Ecto neural progenitor cell (in vitro differentiated cells): ENCODE measurements around the gene ABCB11.
"Not testable (repeated sequence)": the region's sequence is repeated elsewhere in the genome, so short reads cannot be mapped to it uniquely, and the experiment has no call there.

Experiments used
- DNase-seq: peaks from one replicate; pipeline ENCODE4 v3.0.0-alpha.2; 2018; ENCODE audit warnings: low spot score

Gene ABCB11

DNA sequence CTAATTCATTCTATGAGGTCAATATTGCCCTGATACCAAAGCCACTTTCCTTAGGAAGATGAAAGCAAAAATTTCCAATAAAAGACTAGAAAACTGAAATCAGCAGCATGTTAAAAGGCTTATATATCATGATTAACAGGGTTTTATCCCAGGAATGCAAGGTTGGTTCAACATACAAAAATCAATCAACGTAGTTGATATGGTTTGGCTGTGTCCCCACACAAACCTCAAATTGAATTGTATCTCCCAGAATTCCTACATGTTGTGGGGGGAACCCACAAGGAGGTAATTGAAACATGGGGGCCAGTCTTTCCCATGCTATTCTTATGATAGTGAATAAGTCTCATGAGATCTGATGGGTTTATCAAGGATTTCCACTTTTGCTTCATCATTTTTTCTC, 11.7 kb upstream of the ABCB11 start:
- no peak for DNase-seq

GRCh38 chr2:169041594-169041993, 10.5 kb upstream of the ABCB11 start:
- no peak for DNase-seq

- no peak for DNase-seq
These were observed 8.6 kb upstream of the ABCB11 start for GRCh38 chr2:169039702-169040101.

- DNase-seq: no peak
These were observed 7.2 kb upstream of the ABCB11 start for GRCh38 chr2:169038338-169038757.

DNA sequence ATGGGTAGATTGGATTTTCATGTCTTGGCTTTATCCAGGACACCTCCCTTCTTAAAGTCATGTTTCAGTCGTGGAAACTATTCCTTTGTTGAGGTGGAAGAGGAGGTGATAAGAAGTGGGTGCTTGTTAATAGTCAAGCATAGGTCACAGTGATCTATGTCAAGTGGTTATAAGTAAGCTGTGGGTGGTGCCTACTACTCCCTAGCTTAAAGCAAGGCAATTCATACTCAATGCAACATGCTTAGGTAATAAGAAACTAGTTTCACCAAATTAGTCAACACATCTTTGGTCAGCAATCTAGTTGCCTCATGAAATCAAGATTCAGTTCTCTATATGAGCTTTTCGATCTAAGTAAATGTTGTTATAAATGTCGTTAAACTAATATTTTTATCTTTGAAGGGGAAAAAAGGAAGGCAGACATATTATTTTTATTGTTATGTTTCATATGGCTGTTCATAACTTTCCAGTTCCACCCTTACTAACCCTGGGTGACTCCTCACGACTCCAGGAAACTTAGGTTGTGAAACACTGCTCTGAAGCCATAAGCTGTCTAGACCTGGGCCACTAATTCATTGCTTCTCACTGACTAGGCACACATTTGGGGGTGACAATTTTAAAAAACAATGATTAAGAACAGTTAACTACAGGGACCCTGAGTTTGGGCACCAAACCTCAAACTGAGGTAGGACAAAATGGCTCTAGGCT, 5.8 kb upstream of the ABCB11 start:
- DNase-seq: no peak

- no peak for DNase-seq
These were observed 4.8 kb upstream of the ABCB11 start for GRCh38 chr2:169035887-169036286.

GRCh38 chr2:169034984-169035544, 3.9 kb upstream of the ABCB11 start:
- no peak for DNase-seq

- no peak for DNase-seq
These were observed 3.1 kb upstream of the ABCB11 start for GRCh38 chr2:169034256-169034655.

DNA sequence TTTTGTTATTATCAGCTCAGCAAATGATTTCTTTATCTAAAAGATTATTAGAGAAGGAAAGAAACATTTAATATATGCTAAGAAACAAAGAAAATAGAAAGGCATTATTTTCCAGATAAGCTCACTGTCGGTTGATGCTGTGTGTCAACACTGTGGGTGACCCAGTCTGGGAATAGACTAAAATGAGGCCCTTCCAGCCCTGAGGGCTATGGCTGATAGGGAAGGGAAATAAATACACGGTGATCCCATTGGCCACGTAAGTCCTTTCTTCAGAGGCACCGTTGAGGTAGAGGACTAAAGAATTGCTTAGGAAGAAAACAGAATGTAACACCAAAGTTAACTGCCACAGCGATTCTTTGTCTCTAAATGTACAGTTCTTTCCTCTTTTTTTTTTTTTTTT, 1.8 kb downstream of the ABCB11 start:
- no peak for DNase-seq

DNA sequence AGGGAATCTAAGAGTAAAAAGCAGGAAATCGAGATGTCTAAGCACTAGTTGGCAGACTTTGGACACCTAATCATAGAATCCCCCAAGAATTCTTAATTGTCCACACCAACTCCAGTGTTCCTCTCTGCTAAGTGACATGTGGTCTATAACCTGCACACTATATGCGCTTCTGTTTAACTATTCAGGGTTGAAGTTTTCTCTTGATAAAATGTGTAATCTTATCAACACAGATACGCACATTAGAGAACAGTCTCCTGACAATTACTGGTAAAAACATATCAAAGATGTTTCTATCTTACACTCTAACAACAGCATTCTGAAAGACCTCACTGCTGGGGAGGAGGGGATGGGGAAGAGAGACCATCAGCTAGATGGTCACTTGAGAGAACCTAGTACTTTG, 3.9 kb downstream of the ABCB11 start:
- DNase-seq: no peak

- no peak for DNase-seq
These were observed 5.1 kb downstream of the ABCB11 start for GRCh38 chr2:169026056-169026455.

DNA sequence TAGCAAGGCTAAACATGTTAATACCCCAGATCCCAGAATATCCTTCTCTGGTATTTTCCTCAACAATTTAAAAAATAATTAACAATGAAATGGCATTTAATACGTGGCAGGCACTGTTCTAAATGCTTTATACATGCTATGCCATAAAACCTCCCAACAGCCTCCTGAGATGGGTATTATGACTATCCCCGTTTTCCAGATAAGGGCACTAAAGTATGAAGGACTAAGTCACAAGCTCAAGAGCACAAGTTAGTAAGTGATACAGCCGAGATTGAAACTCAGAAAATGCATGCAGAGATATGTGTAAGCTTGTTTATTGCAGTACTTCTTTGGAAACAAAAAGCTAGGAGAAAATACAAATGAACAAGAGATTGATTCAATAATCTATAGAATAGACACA, 8.0 kb downstream of the ABCB11 start:
- DNase-seq: no peak

GRCh38 chr2:169018390-169018789, 12.7 kb downstream of the ABCB11 start:
- DNase-seq: no peak

DNA sequence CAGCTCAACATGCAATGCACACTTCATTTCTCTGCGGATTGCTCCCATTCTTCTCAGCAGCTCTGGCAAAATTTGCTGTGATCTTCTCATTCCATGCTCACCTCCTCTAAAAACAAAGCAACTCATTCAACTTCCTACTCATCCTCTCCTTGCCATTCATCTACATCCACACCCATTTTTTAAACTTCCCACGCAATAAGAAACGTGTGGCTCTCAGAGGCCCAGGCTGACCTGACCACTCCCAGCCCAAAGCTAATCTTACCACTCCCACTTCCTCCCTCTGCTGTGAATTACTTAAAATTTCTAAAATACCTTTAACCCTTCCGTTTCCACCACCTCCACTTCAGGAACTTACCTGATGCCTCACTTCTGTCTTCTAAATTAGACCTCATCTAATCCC, 15.2 kb downstream of the ABCB11 start:
- no peak for DNase-seq

DNA sequence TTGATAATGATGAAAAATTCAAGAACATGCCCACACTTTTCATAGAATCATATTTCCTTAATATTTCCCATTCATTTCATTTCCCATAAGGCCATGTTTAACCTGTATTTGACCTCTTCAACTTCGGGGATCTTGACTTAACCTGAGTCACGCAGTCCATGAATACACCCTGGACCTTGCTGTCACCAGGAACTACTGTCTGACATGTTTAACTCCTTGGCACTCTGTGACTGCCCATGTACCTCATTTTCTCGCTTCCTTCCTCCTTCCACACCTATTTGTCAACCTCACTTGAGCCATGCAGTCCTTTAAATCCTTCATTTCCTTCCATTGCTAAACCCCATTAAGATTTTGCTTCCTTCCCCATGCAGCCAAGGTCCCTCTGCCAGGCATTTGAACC, 16.3 kb downstream of the ABCB11 start:
- no peak for DNase-seq

- no peak for DNase-seq
These were observed 17.5 kb downstream of the ABCB11 start for GRCh38 chr2:169013628-169014026.

- no peak for DNase-seq
These were observed 18.1 kb downstream of the ABCB11 start for GRCh38 chr2:169012812-169013627.

DNA sequence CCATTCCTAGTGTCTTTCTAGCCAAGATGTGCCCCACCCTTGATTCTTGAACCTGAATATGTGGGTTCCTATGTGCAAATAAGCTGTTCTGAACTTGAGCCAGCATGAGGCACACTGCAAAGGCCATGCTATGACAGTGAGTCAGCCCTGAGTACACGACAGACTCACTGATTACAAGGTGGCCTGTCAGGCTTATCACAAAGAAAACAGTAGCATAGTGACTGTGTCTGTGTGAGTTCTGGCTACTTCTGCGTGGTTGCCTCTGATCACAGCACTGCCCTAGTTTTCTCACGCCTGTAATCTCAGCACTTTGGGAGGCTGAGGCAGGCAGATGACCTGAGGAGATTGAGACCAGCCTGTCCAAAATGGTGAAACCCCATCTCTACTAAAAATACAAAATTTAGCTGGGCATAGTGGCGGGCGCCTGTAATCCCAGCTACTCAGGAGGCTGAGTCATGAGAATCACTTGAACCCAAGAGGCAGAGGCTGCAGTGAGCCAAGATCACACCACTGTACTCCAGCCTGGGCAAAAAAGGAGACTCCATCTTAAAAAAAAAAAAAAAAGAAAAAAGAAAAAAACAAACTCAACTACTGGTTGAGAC, 18.8 kb downstream of the ABCB11 start:
- DNase-seq: not testable (repeated sequence)

- no peak for DNase-seq
These were observed 19.4 kb downstream of the ABCB11 start for GRCh38 chr2:169011698-169012097.

DNA sequence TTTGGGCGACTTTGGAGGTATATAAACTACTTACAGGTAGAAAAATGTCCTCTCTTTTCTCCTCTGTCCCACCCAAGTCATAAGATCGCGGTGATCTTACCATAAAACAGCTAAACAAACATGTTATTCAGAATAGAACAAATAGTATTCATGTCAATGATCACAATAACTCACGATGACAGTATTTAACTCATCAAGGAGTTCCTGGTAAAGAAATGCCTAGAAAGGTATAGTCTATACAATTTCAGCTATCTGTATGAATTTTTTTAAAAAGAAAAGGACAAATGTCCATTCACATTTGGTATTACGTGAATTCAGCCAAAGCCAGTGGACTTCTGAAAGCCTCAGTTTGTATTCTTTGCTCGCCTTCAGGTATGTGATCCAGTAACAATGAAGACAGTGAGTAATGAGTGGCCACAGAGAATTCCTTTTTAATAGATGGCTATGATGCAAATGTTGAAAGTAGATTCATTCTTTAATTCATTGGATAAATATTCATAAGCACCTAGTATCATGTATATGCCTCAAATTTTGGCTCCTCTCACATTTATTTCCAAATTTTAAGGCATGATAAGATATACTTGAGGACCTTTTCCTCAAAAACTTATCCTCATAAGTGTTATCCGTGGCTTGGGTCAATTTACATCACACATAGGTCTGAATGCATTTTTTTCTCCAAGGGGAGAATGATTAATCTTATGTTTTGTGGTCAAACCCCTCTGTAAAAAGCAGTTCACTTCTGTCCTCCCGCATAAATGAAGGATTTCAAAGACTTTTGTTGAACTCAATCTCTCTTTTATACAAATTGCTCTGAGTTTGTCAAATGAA, 20.3 kb downstream of the ABCB11 start:
- no peak for DNase-seq

DNA sequence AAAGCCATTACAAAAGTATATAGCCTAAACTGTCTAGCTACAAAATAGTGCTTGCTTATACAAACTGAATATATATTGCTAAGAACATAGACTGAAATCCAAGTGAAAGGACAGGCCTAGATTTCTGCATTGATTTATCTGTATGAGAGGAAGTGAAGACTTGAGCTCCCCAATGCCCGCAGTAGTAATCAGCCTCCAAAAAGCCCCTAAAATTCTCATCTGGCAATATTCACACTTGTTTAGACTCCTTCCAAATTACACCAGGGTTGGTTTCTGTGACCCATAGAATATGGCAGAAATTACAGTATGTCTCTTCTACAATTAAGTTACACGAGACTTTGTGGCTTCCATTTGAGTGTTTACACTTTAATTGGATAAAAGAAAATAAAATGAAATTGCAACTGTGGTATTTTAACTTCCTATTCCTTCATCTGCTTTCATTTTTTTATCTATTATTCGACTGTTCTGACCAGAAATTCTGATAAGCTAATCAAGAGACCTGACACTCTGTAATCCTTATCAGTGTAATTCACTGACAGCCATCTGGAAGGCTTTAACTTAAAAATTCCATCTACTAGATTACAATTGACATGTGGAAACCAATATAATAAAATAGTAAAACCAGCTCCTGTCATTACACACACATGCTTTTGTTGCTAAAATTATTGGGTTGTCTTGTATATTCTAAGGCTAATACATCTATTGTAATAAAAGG, 21.1 kb downstream of the ABCB11 start:
- no peak for DNase-seq
